SU-DHL-6 (cell line): ENCODE results near the gene RBFOX1.

Experiments
- EZH2phosphoT487 ChIP-seq: fragments of 200-600 bp; sonication (generic), shearing (Covaris generic); conservative IDR thresholded peaks from 2 replicates; pipeline ENCODE4 v1.6.1; 2018; ENCODE audit warnings: mild to moderate bottlenecking, antibody characterized with exemption, low read length, moderate library complexity, mixed read lengths
- TF ChIP-seq, protein P1 (sequence below): fragments of 200-600 bp; sonication (generic); IDR thresholded peaks from one replicate; pipeline ENCODE4 v1.5.1; 2017; ENCODE audit warnings: antibody characterized with exemption, mild to moderate bottlenecking, low read length, moderate library complexity; ENCODE audit not compliant: insufficient read depth, poor library complexity, severe bottlenecking

DNA sequence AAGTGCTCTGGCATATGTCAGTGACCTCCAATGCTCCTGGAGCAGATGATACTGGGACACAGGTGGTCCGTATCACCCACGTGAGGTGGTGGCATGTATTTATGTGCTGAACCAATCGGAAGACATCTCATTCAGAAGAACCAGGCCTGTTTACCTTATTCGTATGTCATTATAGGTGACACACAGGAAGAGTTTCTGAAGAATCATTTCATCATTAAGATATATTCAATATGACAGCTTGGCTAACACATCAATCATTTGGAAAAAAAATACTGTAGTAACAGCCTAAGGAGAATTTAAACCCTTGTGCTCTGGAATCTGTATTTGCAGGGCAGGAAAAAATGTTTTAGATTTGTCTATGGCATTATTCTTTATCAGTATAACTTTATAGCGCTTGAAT, 44.6 kb downstream of the RBFOX1 start:
- TF ChIP-seq, protein P1, sequence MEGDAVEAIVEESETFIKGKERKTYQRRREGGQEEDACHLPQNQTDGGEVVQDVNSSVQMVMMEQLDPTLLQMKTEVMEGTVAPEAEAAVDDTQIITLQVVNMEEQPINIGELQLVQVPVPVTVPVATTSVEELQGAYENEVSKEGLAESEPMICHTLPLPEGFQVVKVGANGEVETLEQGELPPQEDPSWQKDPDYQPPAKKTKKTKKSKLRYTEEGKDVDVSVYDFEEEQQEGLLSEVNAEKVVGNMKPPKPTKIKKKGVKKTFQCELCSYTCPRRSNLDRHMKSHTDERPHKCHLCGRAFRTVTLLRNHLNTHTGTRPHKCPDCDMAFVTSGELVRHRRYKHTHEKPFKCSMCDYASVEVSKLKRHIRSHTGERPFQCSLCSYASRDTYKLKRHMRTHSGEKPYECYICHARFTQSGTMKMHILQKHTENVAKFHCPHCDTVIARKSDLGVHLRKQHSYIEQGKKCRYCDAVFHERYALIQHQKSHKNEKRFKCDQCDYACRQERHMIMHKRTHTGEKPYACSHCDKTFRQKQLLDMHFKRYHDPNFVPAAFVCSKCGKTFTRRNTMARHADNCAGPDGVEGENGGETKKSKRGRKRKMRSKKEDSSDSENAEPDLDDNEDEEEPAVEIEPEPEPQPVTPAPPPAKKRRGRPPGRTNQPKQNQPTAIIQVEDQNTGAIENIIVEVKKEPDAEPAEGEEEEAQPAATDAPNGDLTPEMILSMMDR, result no peak
- TF ChIP-seq EZH2phosphoT487, result no peak
